Activated CD4-positive, alpha-beta T cell treated with anti-CD3 and anti-CD28 coated beads, Interleukin-10, Interleukin-2, amounts not matched to agents 100 ng/mL and 50 ng/mL, durations not matched to agents 16 hours and 8 hours (primary cell): Measurements from ENCODE around the gene TTC7B.
A peak's percentile ranks its signal among the peaks of the same experiment; 100 is the strongest.

Experiments used
- DNase-seq: peaks from one replicate; pipeline ENCODE4 v3.0.0-alpha.2; 2020

TTC7B gene

DNA sequence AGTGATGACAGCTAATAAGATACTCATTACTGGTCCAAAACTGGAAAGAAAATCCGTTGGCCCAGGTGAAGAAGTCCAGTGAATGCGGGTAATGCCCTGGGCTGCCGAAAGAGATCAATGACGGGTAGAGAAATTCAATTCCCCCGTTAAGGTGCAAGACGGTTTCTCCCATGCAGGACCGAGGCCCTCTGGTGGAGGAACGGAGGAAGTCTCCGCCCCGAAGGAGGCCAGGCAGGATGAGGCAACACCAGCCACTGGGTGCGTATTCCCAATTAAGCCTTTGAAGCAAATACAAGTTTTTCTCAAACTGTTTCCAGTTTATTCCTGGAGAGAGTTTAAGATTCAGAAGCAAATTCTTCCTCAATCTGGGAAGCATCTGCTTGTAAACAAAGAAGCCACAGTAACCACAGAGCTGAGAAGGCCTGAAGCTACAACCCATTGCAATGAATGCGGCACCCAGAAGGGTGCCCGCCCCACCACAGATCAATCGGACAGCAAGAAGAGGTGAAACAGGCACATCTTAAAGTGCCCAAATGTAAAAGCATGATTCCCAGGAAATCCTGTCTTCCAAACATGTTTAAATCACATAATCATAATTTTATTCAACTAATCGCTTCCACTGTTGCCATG is 118.5 kb downstream of the TTC7B start:
- peak; percentile 81 for DNase-seq

DNA sequence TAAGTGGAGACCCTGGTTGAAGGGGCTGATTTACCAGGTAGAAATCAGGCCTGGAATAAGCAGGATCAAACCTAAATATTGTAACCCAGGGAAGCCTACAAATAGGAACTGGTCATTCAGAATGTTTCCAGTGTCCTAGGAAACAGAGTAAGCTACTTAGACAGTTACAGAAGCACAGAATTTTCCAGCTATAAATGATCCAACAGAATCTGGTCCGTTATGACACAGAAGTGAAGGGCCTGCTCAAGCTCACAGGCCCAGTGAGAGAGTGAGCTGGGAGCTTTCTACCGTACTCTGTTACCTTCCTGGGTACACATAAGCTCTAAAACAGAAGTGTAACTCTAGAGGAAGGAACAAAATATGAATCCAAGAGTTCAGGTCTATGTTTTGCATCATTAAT is 119.1 kb downstream of the TTC7B start:
- no peak for DNase-seq

DNA sequence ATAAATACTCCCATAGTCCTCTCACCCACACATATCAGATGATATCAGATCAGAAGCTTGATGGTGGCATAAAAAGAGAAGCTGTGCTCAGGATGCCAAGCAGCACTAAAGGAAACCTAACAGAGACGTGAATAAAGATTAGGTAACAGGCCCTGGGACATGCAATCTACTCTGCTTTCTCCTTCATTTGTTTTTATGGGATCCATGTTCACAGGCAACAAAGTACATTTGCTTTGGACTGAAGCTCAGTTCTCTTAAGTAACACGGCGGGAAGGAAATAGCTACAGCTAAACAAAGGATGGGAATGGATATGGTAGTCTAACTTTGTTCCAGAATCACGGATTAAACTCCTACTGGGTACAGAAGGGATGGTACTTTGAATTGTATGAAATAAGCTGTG is 119.5 kb downstream of the TTC7B start:
- DNase-seq, result no peak

DNA sequence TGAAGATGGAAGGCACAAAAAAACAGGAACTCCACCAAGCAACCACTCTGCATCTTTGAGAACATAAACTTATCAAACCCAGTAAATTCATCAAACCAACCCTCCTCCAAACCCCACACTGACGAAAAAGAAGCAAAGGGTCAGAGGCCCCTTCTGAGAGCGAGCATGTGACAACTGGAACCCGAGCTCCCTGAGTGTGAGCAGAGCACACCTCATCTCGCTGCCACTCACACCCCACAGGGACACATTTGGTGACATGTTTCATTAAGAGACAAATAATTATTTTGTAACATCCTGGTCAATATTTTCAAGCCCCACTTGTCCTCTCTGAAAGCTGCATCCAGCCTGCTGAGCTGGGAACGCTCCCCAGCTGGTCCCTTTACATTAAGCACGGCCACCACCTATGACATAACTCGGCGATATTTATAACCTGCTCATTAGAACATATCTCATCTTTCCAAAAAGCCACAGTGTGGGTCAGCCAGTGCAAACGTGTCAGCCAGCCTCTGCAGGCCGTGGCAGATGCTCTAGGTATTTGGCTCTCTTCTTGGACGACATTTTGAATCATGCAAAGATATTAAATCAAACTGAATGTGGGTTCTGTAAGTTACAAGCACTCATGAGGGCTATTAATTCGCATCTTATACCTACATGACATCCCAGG is 120.1 kb downstream of the TTC7B start:
- no peak for DNase-seq

DNA sequence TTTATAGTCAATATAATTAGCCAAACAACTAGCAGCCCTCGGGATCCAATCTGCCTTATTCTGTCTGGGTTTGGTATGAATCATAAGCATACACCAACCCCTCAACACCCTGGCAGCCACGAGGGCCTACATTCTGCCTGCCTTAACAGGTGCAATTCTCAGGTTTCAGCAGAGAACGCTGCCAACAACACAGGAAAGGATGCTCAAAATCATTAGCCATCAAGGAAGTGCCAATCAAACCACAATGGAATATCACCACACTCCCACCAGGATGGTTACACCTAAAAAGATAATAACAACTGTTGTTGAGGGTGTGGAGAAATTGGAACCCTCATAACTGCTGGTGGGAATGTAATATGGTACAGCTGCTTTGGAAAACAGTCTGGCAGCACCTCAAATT is 122.8 kb downstream of the TTC7B start:
- DNase-seq, result no peak

DNA sequence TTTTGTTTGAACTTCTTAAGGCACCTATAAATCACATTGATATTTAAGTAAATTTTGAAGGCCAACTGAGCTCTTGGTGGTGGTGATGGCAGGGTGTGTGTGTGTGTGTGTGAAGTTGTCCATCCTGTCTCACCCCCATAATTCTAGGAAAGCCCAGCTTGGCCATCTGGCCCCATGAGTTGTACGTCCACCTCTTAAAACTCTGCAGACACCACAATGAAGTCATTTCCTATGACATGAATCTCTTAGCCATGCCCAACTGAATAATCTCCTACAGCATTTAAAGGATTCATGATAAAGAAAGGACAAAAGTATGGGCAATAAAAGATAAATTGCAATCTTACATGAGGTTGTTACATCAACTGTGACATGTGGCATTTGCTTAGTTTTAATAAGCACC is 123.4 kb downstream of the TTC7B start:
- DNase-seq, result no peak

DNA sequence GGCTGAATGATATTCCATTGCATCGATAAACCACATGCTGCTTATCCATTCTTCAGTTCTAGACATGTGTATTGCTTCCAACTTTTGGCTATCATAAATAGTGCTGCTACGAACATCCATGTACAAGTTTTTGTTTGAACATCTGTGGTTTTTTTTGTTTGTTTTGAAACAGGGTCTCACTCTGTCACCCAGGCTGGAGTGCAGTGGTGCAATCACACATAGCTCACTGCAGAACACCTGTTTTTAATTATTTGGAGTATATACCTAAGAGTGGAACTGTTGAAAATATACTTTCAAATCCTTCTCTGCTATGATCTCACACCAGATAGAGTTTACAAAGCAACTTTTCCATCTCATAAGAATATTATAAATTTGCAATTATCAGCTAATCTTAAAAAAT is 124.2 kb downstream of the TTC7B start:
- DNase-seq, result no peak

DNA sequence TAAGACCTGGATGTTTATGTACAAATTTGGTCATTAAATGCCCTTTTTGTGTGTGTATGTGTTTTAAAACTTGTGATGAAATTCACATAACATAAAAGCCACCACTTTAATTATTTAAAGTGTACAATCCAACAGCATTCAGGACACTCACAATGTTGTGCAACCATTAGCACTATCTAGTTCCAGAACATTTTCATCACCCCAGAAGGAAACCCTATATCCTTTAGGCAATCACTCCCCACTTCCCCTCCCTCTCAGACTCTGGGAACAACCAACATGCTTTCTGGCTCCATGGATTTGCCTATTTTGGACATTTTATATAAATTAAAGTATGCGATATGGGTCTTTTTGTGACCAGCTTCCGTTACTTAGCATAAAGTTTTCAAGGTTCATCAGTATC is 124.6 kb downstream of the TTC7B start:
- no peak for DNase-seq

DNA sequence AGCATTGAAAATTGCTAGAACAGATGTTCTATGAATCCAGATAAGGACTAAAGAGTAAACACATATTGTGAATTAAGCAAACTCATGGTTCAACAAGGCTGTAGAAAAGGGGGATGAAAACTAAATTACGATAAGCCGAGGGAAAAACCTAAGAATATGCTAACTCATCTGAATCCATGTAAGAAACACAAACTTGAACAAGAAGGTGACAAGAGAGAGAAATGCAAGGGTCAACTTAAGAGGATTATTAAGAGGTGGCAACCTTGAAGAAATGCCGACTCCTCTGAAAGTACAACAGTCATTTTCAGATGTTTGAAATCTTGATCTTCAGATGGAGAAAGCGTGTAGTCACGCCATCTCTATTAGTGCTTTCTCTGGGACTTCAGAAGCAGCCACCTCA is 128.6 kb downstream of the TTC7B start:
- DNase-seq, result no peak

DNA sequence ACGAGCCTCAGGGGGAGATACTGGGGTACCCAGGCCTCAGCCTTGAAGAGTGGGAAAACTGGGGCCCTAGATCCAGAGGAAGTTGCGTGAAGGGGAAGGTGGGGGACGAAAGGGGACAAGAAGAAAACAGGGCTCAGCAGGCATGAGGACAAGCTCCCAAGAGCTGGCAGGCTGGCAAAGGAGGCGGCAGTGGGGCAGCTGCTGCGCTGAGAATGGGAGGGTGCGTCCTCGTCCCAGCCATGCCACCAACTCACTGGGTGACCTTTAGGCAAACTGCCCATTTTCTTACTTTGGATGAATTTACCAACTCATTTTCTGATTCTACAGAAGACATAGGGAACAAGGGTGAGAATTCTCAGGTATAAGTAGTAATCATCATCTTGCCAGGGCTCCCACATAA is 133.6 kb downstream of the TTC7B start:
- DNase-seq, result no peak

DNA sequence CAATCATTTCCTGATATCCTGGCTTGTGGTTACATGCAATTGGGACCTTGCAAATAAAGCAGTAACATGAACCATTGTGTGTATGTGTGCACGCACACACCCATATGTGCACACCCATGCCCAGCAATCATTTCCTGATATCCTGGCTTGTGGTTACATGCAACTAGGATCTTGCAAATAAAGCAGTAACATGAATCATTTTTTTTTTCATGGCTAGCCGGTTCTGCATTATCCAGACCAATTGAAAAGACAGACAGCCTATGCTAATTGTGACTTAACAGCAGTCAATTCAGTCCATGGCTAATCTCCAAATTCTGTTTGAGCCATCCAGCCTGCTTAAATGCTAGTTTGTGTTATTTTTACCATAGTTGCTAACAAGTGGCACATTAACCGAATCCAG is 134.3 kb downstream of the TTC7B start:
- DNase-seq, result no peak

DNA sequence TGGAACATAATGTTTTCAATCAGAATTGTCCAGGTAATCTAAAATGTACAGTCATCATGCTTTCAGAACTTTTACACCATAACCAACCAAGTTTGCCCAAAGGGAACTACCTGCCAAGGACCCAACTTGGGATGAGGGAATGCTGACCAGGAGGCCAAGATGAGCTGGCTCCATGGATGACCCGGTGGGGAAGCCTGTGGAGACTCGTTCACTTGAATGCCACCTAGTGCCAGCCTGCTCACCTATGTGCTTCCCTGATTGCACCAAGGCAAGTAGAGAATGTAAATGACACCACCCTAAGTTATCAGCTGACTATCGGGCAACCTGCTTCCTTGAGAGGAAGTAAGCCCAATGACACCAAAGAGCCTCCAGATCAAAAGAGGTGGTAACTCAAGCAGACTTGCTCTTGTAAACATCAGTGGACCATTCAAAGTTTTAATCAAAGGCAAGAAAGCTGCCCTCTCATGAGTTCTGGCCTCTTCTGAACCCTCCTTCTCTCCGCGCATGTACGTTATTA is 137.3 kb downstream of the TTC7B start:
- no peak for DNase-seq

DNA sequence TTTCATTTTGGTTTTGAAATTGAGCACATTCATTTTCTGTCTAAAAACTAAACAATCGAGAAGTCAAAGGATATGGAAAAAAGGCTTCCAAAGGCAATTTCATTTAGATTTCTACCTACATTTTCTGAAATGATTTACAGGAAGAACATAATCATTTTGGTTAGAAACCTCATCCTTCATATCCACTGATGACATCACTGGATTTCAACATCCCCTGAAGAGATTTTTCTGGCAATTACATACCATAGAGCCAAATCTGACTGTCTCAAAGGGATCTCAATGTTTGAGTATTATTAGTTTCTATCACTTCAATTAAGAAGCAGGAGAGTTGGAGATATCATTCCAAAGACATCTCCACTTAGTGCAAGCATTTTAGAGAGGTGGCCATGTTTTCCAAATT is 137.8 kb downstream of the TTC7B start:
- peak; percentile 15 for DNase-seq

DNA sequence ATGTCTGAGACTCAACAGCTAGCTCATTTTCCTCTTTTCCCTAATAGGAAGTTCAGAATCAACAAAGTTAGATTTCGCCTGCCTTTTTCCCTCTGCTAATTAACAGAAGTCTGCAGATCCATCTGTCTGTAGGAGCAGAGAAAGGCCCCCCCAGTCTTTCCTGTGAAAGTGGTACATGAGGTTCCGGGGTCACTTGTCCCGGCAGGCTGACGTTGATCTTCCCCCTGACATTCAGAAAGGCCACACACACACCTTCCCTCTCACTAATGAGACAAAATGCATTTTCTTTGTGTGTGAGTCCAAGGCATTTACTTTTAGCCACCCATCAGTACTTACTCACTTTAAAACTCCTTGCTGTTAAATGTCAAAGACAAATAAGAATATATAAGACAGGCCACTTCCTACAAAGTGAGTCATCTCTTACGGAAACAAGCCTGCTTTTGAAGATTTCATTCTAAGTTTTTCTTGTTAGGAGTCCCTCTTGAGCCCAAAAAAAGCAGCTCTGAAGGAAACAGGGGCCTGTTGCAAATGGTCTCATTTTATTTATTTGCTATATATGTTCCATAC is 138.7 kb downstream of the TTC7B start:
- peak; percentile 60 for DNase-seq

DNA sequence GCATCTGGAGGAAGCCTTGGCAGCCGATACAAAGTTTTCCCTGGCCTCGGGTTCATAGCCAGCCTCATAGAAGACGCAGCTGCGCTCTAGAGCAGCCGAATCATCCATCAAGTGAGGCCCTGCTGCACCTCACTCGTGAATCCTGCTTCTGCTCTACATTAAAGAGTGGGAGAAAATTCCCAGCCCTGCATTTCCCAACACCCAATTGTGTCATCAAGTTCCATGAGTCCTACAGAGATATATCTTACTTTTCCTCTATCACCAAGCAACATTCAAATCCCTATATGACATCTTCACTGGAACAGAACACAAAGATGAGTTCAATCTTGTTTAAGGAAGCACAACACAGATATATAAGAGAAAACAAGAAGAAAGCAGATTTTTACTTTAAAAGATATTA is 139.3 kb downstream of the TTC7B start:
- DNase-seq, result no peak

DNA sequence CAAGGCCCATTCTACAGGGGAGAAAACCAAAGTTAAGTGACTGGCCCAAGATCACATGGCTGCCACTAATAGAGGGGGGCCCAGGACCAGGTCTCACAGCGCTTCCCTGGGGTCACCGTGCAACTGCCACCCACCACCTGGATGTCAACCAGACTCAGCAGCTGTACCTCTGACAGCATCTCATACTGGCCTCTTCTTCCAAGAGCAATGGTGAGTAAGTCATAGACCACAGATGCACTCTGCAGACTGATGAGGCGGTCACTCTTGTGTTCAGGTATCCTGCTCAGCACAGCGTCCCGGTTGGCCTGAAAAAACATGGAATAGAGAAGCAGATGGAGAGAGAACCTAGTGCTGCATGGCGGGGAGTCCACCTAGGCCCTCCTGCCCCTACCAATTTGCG is 139.9 kb downstream of the TTC7B start:
- DNase-seq, result no peak

DNA sequence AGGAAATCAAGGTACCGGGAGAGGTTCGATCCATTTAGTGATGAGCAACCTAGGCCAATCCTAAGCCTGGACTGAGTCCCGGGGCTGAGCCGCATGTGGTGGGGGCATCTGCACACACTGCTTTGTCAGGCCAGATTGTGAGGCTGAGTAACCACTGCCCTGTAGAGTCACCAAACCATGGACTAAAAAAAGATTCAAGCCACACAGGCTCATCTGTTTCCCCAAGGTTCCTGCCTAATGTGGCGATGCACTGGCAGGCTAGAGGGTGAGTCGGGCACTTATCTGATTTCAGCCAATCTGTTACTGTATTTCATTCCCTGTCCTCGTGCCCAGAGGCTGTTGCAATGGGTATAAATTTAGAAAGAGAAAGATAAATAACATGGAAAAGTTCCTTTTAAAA is 140.8 kb downstream of the TTC7B start:
- no peak for DNase-seq

DNA sequence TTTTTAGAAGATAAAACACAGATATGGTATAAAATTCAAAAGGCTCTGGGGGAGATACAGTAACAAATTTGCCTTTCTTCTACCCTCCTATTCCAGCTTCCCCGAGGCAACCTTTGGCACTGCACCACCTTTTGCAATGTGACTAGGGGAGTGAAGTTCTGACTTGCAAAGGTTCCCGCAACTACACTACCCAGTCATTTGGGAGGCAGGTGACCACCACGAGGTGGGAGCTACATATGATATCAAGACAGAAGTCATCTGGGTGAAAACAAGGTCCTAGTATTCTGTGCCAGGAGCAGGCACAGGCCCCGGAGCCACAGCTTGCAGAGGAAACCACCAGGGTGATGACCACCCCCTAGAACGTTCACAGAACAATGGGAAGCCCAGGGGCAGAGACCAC is 141.5 kb downstream of the TTC7B start:
- no peak for DNase-seq

DNA sequence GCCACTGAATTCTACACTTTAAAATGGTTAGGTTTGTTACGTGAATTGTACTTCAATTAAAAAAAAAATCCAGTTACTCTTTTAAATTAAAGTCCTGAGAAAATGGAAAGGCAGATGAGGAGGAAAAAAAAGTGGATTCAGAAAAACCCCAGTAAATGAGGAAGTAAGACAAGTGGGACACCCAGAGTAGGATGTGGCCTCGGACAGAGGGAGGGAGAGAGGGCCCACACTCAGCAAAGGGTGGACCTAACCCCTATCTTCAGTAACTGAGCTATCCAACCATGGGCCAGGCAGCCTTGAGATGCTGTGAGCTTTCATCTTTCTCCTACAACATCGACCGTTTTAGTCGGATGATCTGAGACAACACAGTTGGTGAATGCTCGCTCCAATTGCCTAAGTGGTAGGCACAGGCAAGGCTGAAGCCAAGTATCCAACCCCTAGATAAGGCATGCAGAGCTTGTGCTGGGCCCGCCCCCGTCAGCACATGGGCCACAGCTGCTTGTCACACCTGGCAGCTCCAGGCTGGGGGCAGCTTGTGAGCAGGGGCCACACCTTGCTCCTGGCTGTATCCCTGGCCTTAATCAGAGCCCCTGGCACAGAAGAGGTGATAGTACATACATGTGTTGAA is 142.1 kb downstream of the TTC7B start:
- no peak for DNase-seq

DNA sequence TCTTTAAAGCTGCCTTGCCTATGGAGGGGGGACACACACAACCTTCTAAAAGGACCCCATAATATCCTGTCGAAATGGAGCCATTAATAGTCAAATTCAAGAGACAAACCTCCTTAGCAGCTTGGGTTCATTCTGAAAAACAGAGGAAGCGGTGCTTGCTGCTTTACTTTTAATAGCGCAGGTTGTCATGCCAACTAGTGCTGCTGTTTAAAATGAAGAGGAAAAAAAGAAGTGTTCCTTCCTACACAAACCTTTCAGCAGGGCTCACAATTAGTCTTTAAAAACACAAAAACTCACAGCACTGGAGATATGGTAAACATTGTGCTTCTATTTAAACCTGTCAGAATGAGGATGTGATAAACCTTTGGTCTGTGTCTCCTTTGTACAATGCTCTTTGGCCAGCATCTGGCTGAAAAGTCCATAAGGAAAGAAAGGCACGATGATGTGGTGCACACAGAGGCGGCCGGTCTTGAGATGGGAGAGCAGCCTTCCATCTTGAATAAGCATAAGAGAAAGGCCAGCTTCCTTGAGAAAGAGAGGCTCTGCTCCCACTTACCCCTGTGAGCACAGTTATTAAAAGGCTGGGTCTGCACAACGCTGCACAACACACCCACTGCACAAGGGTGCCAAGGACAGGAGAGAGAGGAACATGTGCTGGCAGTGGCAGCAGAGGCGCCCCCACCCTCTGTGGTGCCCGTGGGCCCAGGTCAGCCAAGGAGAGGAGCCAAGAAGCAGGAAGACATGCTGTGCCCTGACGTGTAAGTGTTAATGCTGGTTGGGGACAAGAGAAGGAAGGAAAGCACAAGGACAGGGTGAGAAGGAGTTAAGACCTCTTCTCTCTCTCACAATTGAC is 144.6 kb downstream of the TTC7B start:
- DNase-seq, result no peak

DNA sequence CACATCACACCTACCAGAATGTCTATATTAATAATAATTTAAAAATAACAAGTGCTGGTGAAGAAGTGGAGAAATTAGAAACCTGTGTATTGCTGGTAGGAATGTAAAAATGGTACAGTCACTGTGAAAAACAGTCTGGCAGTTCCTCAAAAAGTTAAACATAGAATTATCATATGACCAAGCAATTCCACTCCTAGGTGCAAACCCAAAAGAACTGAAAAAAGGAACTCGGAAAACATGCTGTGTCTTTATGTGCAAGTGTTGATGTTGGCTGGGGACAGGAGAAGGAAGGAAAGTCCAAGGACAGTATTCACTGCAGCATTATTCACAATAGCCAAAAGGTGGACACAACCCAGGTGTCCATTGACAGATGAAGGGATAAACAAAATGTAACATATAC is 146.5 kb downstream of the TTC7B start:
- no peak for DNase-seq

DNA sequence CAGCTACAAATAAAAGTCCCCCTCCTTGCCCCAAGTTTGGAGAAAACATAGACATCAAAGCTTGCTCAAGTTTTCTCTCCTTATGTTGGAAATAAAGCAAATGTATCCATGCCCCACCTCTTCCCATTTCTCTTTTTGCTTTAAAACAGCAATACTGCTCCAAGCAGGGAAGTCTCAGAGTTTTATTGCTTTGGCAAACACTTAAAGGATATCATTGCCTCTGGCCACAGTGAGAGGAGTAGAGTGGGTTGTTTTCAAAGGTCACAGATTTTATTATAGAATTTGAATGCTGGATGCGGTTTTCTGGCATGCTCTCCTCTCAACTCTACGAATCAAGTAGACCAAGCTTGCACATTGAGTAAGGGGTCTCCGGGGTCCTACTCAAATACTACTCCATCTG is 149.7 kb downstream of the TTC7B start:
- no peak for DNase-seq

DNA sequence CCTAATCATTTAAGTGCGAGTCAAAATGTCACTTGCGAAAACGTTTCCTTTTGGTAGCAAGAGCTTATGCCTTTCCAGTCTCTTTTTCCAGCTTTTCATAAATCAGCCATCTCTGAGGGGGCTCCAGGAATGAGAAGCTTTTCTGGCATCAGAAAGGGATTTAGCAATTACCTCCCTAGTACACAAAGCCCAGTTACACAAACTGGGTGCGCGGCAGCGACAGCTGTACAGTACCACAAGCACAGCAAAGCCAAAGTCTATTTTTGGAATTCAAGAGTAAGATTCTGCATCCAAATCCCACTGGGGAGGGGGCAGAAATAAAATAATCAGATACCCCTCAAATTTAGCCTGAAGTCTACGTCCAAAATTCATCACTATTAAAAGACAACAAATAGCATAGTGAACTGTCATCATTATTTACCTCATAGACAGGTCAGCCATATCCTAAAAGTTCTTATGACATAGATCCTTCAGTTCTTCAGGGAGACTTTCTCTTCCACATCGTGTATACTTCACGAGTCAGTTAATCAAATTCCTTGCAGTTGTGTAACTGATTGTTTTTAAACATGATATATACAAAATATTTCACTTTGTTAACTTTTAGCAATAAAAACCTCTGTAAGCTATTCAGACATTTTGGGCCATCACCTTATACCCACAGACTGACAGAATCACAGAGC is 150.8 kb downstream of the TTC7B start:
- DNase-seq, result no peak
